Stimulated activated CD8-positive, alpha-beta memory T cell treated with anti-CD3 and anti-CD28 coated beads, Interleukin-7, amount 100 ng/mL, for 1 hour (primary cell): Measurements from ENCODE around the gene IL27RA.
A peak's percentile ranks its signal among the peaks of the same experiment; 100 is the strongest.

Experiments
- DNase-seq, 2 donors: peaks; one replicate each; pipeline ENCODE4 v3.0.0-alpha.2; 2020; ENCODE audit warnings: low read depth in 2 of 2

Gene IL27RA

GRCh38 chr19:14086098-14086497 lies 54.5 kb downstream of the IL27RA start:
- DNase-seq = no peak

- no peak for DNase-seq
These were observed 57.3 kb downstream of the IL27RA start for GRCh38 chr19:14088634-14089411.

- no peak for DNase-seq
These were observed 57.8 kb downstream of the IL27RA start for GRCh38 chr19:14089412-14089661.

- DNase-seq = no peak
These were observed 58.3 kb downstream of the IL27RA start for GRCh38 chr19:14089662-14090508.

- peak; percentile 73 to 75 for DNase-seq
These were observed 59.0 kb downstream of the IL27RA start, which contains the start of gene SAMD1 for GRCh38 chr19:14090509-14091080. Gene SAMD1 (minus strand): TSS chr19:14090751.

- DNase-seq = no peak
These were observed 59.7 kb downstream of the IL27RA start for GRCh38 chr19:14091081-14091812.

GRCh38 chr19:14091813-14092462 lies 60.4 kb downstream of the IL27RA start:
- no peak for DNase-seq

- no peak for DNase-seq
These were observed 61.7 kb downstream of the IL27RA start for GRCh38 chr19:14093117-14093823.

GRCh38 chr19:14094854-14095253 lies 63.3 kb downstream of the IL27RA start:
- DNase-seq = no peak

GRCh38 chr19:14096272-14096992 lies 64.9 kb downstream of the IL27RA start:
- DNase-seq = no peak

GRCh38 chr19:14097532-14098151 lies 66.1 kb downstream of the IL27RA start:
- no peak for DNase-seq

- no peak for DNase-seq
These were observed 69.5 kb downstream of the IL27RA start for GRCh38 chr19:14101003-14101545.

- DNase-seq = no peak
These were observed 70.6 kb downstream of the IL27RA start for GRCh38 chr19:14102102-14102696.

- DNase-seq = no peak
These were observed 71.2 kb downstream of the IL27RA start for GRCh38 chr19:14102756-14103155.
